ENCODE measurements around the gene INPP4A. TPM values are rescaled to one million over a fixed set of nuclear protein-coding genes. Genes with fewer than 3 reads are reported as not detected.

Gene INPP4A
- total and polyA plus RNA-seq, 2 donors (not counting 3 experiments of a cell fraction or from before 2014, with no cell fraction given) = 14.9 to 28.8 TPM

GRCh38 chr2:98504381-98505109 lies 59.9 kb downstream of the INPP4A start:
- H3K36me3 ChIP-seq (ENCODE audit: control insufficient read depth in 2 of 2, extremely low read depth in 1 of 2, insufficient read depth in 2 of 2, low read length in 2 of 2) = no peaks in the 10 kb centered on the region
- CTCF ChIA-PET = interaction anchor here (0.9 to 3.6 kb wide), 9 partner anchors 10 to 64 kb away, joined by 3 to 16 read pairs (median 3); no protein-coding TSS in a partner anchor
- TF ChIP-seq EZH2 (IDR thresholded peaks at IDR 0.05; ENCODE audit: borderline replicate concordance, low read depth, low read length, severe bottlenecking) (no peak), CTCF (IDR thresholded peaks at IDR 0.05; ENCODE audit: extremely low read depth in 1 of 2, insufficient read depth in 1 of 2, low read depth in 1 of 2, low read length in 2 of 2) (peak in 1 of 2 donors; percentile 6), MYC (IDR thresholded peaks at IDR 0.05; ENCODE audit: low read depth, low read length) (no peak), FOS (IDR thresholded peaks at IDR 0.05; ENCODE audit: borderline replicate concordance, insufficient read depth, low read length) (no peak), MAX (IDR thresholded peaks at IDR 0.05; ENCODE audit: insufficient read depth, insufficient read length) (no peak)
- H3K4me2 ChIP-seq (ENCODE audit: insufficient read depth, low read length) = no peak overlapping the region
- no peaks in the 10 kb centered on the region for H3K27me3 ChIP-seq (ENCODE audit: control insufficient read depth in 2 of 2, insufficient read depth in 2 of 2, low read length in 2 of 2)
- H3K79me2 ChIP-seq (ENCODE audit: control insufficient read depth, insufficient read depth, low read length) = no peaks in the 10 kb centered on the region
- no TSS peak for BruUV-seq (replicated peaks)
- intact Hi-C loops (cut with micrococcal nuclease) = loop anchor here (5.0 kb wide), 2 partner anchors 92 to 103 kb away; partner anchors contain the start of genes COA5 and UNC50
- no peak overlapping the region for H3K4me3 ChIP-seq (replicated peaks in 1 of 3; ENCODE audit: insufficient read depth in 1 of 3, low read depth in 1 of 3, low read length in 3 of 3)
- POLR2A ChIA-PET = no interaction called here
- no peak overlapping the region for H3K9ac ChIP-seq (replicated peaks; ENCODE audit: extremely low read depth, insufficient read depth, low read length)
- FAIRE-seq (no peak), DNase-seq (ENCODE audit: low read depth, low spot score) (peak; percentile 79)
- H3K9me3 ChIP-seq (replicated peaks; ENCODE audit: control insufficient read depth, insufficient read depth, low read length) = no peaks in the 10 kb centered on the region
- no peaks in the 10 kb centered on the region for H4K20me1 ChIP-seq (replicated peaks; ENCODE audit: control insufficient read depth, extremely low read depth, insufficient read depth, low read length)
- dilution Hi-C loops (cut with MboI; ENCODE audit: extremely low pct_ligation_motif_present, low sequenced_read_pairs) = no loop called here
- peaks cover 3% of the 10 kb centered on the region for H3K4me1 ChIP-seq (ENCODE audit: control insufficient read depth, extremely low read depth, insufficient read depth, low read length)
- H3K9me1 ChIP-seq (replicated peaks; ENCODE audit: control insufficient read depth, extremely low read depth, insufficient read depth, low read length) = no peaks in the 10 kb centered on the region
- no peak overlapping the region for H3K27ac ChIP-seq (ENCODE audit: insufficient read depth, low read depth, low read length)
- H2AFZ ChIP-seq (ENCODE audit: low read depth, low read length) = no peak overlapping the region

All from endothelial cell of umbilical vein (primary cell).